ENCODE measurements around the gene ALOX12B.

The ALOX12B gene

GRCh38 chr17:8087075-8087951, at the start of gene ALOX12B:
TSS of gene ALOX12B (minus strand) at chr17:8087716. CDS start at chr17:8087442, 274 bp downstream.
- no peak for DNase-seq (ENCODE audit: low read depth, low spot score)

GRCh38 chr17:8133941-8134340, 46.4 kb upstream of the ALOX12B start:
- no peak for DNase-seq (ENCODE audit: low read depth, low spot score)

- no peak for DNase-seq (ENCODE audit: low read depth, low spot score)
Observed at GRCh38 chr17:8133399-8133798, 45.9 kb upstream of the ALOX12B start.

- DNase-seq (ENCODE audit: low read depth, low spot score), result no peak
Observed at GRCh38 chr17:8131844-8132441, 44.4 kb upstream of the ALOX12B start.

GRCh38 chr17:8128125-8128784, 40.7 kb upstream of the ALOX12B start:
- DNase-seq (ENCODE audit: low read depth, low spot score), result no peak

- DNase-seq (ENCODE audit: low read depth, low spot score), result no peak
Observed at GRCh38 chr17:8126491-8127066, 39.1 kb upstream of the ALOX12B start.

GRCh38 chr17:8125947-8126490, 38.5 kb upstream of the ALOX12B start:
- DNase-seq (ENCODE audit: low read depth, low spot score), result no peak

- peak; percentile 71 for DNase-seq (ENCODE audit: low read depth, low spot score)
Observed at GRCh38 chr17:8125154-8125946, 37.8 kb upstream of the ALOX12B start.

- no peak for DNase-seq (ENCODE audit: low read depth, low spot score)
Observed at GRCh38 chr17:8124350-8125153, 37.0 kb upstream of the ALOX12B start.

- no peak for DNase-seq (ENCODE audit: low read depth, low spot score)
Observed at GRCh38 chr17:8123695-8124349, 36.3 kb upstream of the ALOX12B start, which contains the start of gene HES7. TSS of gene HES7 (minus strand) at chr17:8124106. CDS start at chr17:8124084, 22 bp downstream.

- DNase-seq (ENCODE audit: low read depth, low spot score), result no peak
Observed at GRCh38 chr17:8122924-8123694, 35.6 kb upstream of the ALOX12B start.

- DNase-seq (ENCODE audit: low read depth, low spot score), result no peak
Observed at GRCh38 chr17:8122422-8122923, 35.0 kb upstream of the ALOX12B start.

- no peak for DNase-seq (ENCODE audit: low read depth, low spot score)
Observed at GRCh38 chr17:8121681-8122421, 34.3 kb upstream of the ALOX12B start.

GRCh38 chr17:8121407-8121680, 33.8 kb upstream of the ALOX12B start:
- DNase-seq (ENCODE audit: low read depth, low spot score), result no peak

- peak; percentile 60 for DNase-seq (ENCODE audit: low read depth, low spot score)
Observed at GRCh38 chr17:8120520-8121406, 33.2 kb upstream of the ALOX12B start.

- DNase-seq (ENCODE audit: low read depth, low spot score), result peak; percentile 79
Observed at GRCh38 chr17:8119581-8120519, 32.3 kb upstream of the ALOX12B start.
